Activated T-cell treated with anti-CD3 and anti-CD28 coated beads, Interleukin-2, amount 50 U/mL, for 24 hours (primary cell): Measurements from ENCODE around the gene PRKAG2.

Experiments used
- DNase-seq: peaks from one replicate; pipeline ENCODE4 v3.0.0-alpha.2; 2020
- H3K27ac Mint-ChIP-seq: 2 replicates; pipeline ENCODE4 v1.8.0; 2020; ENCODE audit warnings: mild to moderate bottlenecking, mixed read lengths
- H3K27me3 Mint-ChIP-seq: 2 replicates; pipeline ENCODE4 v1.8.0; 2020; ENCODE audit warnings: mixed read lengths
- H3K36me3 Mint-ChIP-seq: 2 replicates; pipeline ENCODE4 v1.8.0; 2020; ENCODE audit warnings: low read depth, mixed read lengths
- H3K4me1 Mint-ChIP-seq: 2 replicates; pipeline ENCODE4 v1.8.0; 2020; ENCODE audit warnings: low read depth, mixed read lengths
- H3K4me3 Mint-ChIP-seq: 2 replicates; pipeline ENCODE4 v1.8.0; 2020; ENCODE audit warnings: mild to moderate bottlenecking, moderate library complexity, mixed read lengths
- H3K9me3 Mint-ChIP-seq: 2 replicates; pipeline ENCODE4 v1.8.0; 2020; ENCODE audit warnings: mixed read lengths

Gene PRKAG2

DNA sequence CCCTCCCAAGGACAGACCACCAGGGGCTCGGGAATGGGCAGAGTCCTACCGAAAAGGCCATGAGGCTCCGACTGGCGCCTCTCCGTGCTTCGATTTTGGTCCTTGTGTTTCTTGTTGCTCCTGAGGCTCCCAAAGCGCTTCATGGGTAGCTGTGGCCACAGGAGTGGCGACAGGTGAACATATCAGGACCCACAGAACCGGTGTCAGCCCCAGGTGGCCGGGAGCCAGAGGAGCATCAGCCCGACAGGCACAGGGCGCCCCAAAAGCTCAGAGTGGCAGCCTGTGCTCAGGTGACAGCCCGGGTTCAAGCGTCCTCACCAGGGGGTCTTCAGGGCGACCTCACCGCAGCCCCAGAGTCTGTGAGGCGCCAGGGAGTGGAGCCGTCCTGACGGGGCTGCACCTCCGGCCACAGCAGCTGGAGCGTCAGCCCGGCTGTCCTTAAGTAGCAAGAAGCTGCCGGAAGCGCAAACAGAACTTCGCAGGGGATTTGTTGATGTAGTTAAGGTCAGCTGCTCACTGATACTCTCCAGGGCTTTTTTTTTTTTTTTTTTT is 141.0 kb downstream of the PRKAG2 start:
- H3K27me3 Mint-ChIP-seq = no peaks in the 10 kb centered on the region

DNA sequence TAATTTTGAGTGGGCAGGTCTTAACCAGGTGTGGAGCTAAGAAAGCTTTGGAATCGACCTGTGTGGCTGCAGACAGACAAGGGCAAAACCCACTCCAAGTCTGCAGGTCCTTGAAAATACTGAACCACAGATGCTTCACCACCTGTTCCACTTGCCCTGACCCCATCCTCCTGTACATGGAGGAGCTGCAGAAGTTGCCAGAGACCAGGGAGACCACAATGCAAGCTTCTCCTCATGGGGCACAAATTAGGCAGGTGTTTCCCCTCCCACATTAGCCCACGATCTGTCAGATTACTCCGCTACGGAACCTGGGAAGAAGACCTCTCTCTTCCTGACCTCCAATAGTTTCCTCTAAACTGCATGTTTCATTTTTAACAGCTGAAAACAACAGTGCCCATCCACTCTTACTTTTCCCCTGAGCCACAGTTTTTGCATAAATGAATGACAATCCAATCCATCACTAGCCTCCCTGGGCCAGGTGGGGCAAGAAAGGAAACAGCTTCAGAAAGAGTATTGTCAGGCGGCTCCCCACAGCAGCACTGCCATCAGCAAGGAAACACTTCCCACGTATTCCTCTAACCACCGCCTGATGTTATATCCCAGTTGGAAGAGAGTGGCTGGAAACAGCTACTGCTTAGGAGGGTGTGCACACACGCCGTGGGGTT is 141.6 kb downstream of the PRKAG2 start:
- peaks cover 1% of the 10 kb centered on the region for H3K36me3 Mint-ChIP-seq
- no peak overlapping the region for H3K27ac Mint-ChIP-seq

More for the DNA sequence above, 141.0 kb downstream of the PRKAG2 start:
- no peak for DNase-seq
- Mint-ChIP-seq H3K4me1 (peaks cover 12% of the 10 kb centered on the region), H3K27ac (no peak overlapping the region), H3K4me3 (no peak overlapping the region), H3K9me3 (no peaks in the 10 kb centered on the region), H3K36me3 (peaks cover 1% of the 10 kb centered on the region)

DNA sequence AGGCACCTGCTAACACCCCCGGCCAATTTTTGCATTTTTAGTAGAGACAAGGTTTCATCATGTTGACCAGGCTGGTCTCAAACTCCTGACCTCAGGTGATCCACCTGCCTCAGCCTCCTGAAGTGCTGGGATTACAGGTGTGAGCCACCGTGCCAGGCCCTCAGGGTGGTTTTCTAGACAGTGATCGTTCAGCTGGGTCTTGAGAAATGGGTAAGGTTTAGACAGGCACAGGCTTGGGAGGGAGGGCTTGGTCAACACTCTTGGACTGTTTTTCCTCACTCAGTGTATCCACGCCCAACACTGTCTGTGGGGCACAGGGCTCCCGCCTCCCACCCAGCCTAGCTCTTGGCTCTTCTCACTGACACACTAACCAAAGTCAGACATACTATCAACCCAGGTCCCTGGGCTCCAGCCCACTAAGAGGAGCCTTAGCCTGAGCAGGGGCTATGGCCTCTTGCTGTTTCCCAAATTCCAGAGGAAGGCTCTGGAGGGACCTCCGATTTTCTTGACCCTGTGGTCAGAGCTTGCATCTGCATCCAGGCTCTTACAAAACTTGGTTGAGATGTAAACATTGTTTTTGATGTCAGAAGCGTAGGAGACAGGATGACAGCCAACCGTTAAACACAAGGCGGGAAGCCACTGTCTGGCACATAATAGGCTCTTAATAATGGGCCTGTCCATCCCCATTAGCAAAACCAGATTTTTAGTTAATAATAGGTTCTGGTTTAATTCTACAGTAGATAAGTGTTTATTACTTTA is 143.9 kb downstream of the PRKAG2 start:
- Mint-ChIP-seq H3K27ac (no peak overlapping the region), H3K36me3 (no peaks in the 10 kb centered on the region), H3K4me3 (no peak overlapping the region), H3K4me1 (peaks cover 20% of the 10 kb centered on the region), H3K9me3 (no peaks in the 10 kb centered on the region), H3K27me3 (no peaks in the 10 kb centered on the region)
- DNase-seq = no peak

More for the DNA sequence above, 141.6 kb downstream of the PRKAG2 start:
- no peaks in the 10 kb centered on the region for H3K9me3 Mint-ChIP-seq
- H3K27me3 Mint-ChIP-seq = no peaks in the 10 kb centered on the region
- peaks cover 12% of the 10 kb centered on the region for H3K4me1 Mint-ChIP-seq
- no peak overlapping the region for H3K4me3 Mint-ChIP-seq
- DNase-seq = no peak

DNA sequence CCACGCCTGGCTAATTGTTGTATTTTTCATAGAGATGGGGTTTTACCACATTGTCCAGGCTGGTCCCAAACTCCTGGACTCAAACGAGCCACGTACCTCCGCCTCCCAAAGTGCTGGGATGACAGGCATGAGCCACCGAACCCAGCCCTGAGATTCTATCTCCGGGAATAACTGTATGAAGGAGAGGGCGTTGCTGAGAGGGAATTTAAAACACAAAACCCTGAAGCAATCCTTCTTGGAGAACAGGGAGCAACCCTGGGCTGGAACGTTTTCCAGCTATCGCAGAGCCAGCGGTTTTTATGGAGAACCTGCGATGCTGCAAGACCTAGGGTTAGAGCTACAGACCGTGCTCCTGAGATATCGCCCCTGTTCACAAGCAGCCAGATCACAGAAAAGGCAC is 144.6 kb downstream of the PRKAG2 start:
- Mint-ChIP-seq H3K9me3 (no peaks in the 10 kb centered on the region), H3K27ac (no peak overlapping the region), H3K36me3 (no peaks in the 10 kb centered on the region), H3K27me3 (no peaks in the 10 kb centered on the region), H3K4me1 (peaks cover 27% of the 10 kb centered on the region), H3K4me3 (no peak overlapping the region)
- no peak for DNase-seq

DNA sequence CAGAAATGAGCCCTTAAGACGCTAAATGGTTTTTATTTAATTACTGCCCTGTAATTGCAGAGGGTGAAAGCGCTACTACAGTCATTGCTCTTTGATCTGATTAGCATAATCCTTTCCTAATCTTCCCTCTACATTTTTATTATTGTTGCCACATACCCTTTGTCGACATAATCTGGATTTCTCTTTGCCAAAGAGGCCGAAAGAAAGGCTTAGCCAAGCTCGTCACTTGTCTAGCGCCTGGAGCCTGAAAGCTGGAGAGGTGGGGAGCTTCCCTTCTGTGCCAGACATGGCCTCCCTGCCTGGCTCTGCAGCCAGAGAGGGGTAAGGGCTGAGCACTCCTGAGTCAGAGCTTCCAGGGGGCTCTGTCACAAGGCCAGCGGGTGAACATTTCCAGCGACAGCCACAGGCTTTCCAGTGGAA is 145.9 kb downstream of the PRKAG2 start:
- Mint-ChIP-seq H3K9me3 (no peaks in the 10 kb centered on the region), H3K4me3 (no peak overlapping the region), H3K36me3 (no peaks in the 10 kb centered on the region), H3K27me3 (no peaks in the 10 kb centered on the region), H3K4me1 (peaks cover 34% of the 10 kb centered on the region), H3K27ac (no peak overlapping the region)
- no peak for DNase-seq

DNA sequence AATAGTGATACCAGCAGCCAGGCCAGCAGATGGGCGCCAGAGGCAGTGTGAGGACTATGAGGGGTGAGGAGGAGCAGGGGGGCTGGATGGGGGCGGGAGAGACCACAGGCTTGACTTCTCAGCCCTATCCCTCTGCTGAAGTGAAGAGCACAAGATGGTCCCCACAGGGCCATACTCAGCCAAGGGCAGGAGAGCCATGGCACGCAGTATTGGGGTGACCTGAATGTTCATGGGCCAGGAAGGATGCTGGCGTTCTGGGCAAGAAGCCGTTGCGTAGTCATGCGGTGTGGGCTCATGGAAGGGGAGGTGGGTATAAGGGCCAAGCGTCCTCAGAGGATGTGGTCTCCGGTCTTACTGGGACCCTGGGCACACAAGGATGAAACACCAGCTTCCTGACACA is 146.3 kb downstream of the PRKAG2 start:
- H3K27me3 Mint-ChIP-seq = no peaks in the 10 kb centered on the region
- no peak overlapping the region for H3K27ac Mint-ChIP-seq
- DNase-seq = no peak
- no peaks in the 10 kb centered on the region for H3K36me3 Mint-ChIP-seq
- H3K9me3 Mint-ChIP-seq = no peaks in the 10 kb centered on the region
- H3K4me1 Mint-ChIP-seq = peaks cover 35% of the 10 kb centered on the region
- H3K4me3 Mint-ChIP-seq = no peak overlapping the region

DNA sequence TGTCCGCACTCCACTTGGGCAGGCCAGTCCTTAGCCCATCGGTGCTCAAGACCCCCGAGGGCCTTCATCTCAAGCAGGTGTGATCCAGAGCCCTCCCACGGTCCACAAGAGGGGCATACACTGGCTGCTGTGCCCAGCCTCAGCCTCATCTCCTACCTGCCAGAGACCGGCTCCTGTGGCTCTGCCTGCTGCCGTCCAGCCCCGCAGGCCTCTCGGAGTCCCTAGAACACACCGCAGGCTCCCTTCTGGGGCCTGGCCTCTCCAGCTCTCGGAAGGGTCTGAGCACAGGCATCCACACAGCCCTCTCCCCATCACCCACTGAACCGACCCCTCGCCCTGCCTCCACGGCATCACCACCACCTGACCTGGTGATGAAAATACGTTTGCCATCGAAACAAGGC is 147.4 kb downstream of the PRKAG2 start:
- Mint-ChIP-seq H3K4me1 (peaks cover 31% of the 10 kb centered on the region), H3K27me3 (no peaks in the 10 kb centered on the region), H3K4me3 (no peak overlapping the region), H3K36me3 (no peaks in the 10 kb centered on the region), H3K27ac (no peak overlapping the region), H3K9me3 (no peaks in the 10 kb centered on the region)
- DNase-seq = no peak

DNA sequence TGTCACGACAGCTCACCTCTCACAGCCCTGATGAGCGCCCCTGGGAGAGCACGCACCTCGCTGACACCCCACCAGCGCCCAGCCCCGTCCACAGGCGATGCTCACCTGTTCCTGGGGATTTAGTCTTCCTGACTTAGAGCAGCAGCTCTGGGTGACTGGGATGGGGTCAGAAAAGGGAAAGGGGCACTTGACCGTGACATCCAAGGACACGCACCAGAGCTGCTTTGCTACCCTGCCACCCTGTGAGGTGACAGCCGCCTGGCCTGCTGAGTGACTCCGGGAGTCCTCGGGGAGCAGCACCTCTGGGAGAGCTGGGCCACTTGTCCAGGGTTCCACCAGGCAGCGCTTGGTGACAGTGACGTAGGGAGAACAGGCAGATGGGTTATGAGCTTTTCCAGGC is 148.2 kb downstream of the PRKAG2 start:
- H3K27ac Mint-ChIP-seq = peak overlapping the region; percentile 31
- H3K9me3 Mint-ChIP-seq = no peaks in the 10 kb centered on the region
- no peaks in the 10 kb centered on the region for H3K27me3 Mint-ChIP-seq
- no peak overlapping the region for H3K4me3 Mint-ChIP-seq
- peaks cover 28% of the 10 kb centered on the region for H3K4me1 Mint-ChIP-seq
- no peaks in the 10 kb centered on the region for H3K36me3 Mint-ChIP-seq
- DNase-seq = no peak

DNA sequence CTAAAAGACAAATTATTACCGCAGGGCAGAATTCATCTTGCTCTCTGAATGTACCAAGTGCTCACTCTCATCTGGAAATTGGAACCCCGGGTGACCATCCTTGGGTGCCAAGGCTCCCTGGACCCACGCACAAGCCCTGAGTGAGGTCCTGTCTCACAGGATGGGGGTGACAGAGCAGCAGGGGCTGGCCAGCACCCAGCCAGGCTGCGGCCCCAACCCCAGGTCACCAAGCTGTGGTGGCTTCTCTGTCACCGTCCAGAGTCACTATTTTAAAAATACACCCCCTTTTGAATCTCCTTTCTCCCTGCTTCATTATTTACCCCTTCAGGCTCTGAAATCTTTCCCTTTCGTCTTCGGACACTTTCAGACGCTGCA is 148.6 kb downstream of the PRKAG2 start:
- H3K4me1 Mint-ChIP-seq = peaks cover 28% of the 10 kb centered on the region
- H3K27ac Mint-ChIP-seq = peak overlapping the region; percentile 31
- no peaks in the 10 kb centered on the region for H3K9me3 Mint-ChIP-seq
- no peak for DNase-seq
- no peaks in the 10 kb centered on the region for H3K36me3 Mint-ChIP-seq
- no peaks in the 10 kb centered on the region for H3K27me3 Mint-ChIP-seq
- no peak overlapping the region for H3K4me3 Mint-ChIP-seq

DNA sequence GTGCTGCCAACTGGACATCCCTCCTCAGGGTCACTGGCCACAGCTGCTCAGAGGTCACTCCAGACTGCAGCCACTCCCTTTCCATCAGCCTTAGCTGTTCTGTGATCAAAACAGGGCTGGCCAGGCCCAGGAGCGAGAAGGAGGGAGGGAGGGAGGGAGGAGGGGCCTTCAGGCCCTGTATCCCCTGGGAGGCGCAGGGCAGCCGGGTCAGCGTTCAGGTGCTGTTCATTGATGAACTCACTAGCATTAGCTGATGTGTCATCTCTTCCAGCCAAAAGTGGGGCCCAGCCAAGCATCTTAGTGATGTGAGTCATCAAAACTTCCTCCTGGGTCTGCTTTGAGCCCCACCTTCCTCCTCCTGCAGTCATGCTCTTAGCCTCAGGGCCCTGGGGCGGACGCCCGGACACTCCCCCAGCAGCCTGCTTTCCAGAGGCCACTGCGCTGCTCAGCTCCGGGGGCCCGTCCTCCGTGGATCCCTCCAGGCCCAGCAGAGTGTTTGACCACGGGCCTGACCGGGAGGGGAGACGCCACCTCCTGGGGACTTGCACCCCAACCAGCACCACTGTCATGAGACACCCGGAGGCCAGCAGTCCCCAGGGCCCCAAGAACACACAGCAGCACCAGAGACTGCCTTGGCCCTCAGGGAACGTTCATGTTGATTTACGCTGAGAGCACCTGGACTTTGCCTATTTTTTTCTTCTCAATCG is 149.2 kb downstream of the PRKAG2 start:
- H3K4me3 Mint-ChIP-seq = no peak overlapping the region
- H3K9me3 Mint-ChIP-seq = no peaks in the 10 kb centered on the region
- no peaks in the 10 kb centered on the region for H3K36me3 Mint-ChIP-seq
- DNase-seq = peak; percentile 57
- peak overlapping the region; percentile 52 for H3K27ac Mint-ChIP-seq
- H3K27me3 Mint-ChIP-seq = no peaks in the 10 kb centered on the region
- peaks cover 28% of the 10 kb centered on the region for H3K4me1 Mint-ChIP-seq

DNA sequence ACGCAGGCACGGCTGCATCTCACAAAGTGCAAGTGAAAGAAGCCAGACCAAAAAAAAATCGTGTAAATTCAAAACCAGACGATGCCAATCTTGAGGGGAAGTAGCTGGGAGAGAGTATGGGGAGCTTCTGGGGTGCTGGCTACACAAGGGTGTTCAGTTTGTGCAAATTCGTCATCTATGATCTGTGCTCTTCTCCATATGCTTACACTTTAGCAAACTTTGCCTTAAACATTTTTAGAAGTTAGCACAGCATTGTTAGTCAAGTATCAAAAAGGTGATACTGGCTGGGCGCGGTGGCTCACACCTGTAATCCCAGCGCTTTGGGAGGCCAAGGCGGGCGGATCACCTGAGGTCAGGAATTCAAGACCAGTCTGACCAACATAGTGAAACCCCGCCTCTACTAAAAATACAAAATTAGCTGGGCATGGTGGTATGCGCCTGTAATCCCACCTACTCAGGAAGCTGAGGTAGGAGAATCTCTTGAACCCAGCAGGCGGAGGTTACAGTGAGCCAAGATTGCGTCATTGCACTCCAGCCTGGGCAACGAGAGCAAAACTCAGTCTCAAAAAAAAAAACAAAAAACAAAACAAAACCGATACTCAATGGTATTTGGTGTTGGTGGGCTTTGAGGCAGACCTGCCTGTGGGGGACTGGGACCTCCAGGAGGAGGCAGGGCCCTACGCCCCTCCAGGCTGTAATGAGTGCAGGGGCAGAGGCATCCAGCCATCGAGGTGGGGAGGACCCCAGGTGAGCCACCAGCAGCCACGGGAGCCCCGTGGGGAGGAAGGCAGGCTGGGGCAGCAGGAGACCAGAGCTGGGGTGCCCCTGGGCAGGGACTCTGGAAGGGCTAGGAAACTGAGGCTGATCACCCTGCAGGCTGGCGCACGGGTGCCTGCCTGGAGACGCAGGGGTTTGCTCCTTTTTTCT is 150.0 kb downstream of the PRKAG2 start:
- Mint-ChIP-seq H3K27ac (peak overlapping the region; percentile 70), H3K9me3 (no peaks in the 10 kb centered on the region), H3K36me3 (no peaks in the 10 kb centered on the region), H3K4me1 (peaks cover 28% of the 10 kb centered on the region), H3K27me3 (no peaks in the 10 kb centered on the region), H3K4me3 (no peak overlapping the region)
- DNase-seq = no peak

DNA sequence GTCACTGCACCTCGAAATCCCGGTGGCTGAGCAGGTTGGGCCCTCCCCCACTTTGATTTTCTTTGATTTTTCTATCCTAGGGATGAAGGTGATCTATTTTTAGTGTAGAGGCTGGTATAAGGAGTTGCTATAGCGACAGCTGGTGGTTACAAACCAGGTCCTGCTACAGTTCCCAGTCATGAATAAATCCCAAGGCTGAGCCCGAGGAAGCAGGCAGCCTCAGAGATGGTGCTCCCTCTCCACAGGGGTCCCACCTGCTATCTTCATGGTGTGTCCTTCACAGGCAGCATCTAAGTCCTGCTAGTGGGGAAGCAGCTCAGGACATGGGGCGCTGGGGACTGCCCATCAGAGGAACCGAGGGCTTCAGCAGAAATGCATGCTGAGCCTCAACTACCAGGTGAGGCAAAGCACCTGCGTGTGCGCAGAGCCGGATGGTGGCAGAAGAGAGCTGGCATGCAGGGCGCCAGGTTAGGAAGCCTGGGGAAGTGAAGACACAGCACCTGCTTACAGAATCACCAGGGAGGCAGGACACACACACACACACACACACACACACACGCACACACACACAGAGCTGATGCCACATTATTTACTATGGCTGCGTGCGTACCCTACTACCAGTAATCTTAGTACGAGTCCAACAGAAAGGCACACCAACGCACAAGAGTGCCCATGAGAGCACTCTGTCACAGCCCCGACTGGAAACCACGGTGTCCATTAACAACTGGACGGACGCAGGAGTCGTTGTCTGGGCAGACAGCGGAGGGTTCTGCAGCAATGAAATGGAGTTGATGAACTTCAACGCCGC is 150.9 kb downstream of the PRKAG2 start:
- Mint-ChIP-seq H3K9me3 (no peaks in the 10 kb centered on the region), H3K36me3 (no peaks in the 10 kb centered on the region), H3K27ac (peak overlapping the region; percentile 70), H3K4me1 (peaks cover 28% of the 10 kb centered on the region), H3K4me3 (no peak overlapping the region), H3K27me3 (no peaks in the 10 kb centered on the region)
- DNase-seq = no peak

DNA sequence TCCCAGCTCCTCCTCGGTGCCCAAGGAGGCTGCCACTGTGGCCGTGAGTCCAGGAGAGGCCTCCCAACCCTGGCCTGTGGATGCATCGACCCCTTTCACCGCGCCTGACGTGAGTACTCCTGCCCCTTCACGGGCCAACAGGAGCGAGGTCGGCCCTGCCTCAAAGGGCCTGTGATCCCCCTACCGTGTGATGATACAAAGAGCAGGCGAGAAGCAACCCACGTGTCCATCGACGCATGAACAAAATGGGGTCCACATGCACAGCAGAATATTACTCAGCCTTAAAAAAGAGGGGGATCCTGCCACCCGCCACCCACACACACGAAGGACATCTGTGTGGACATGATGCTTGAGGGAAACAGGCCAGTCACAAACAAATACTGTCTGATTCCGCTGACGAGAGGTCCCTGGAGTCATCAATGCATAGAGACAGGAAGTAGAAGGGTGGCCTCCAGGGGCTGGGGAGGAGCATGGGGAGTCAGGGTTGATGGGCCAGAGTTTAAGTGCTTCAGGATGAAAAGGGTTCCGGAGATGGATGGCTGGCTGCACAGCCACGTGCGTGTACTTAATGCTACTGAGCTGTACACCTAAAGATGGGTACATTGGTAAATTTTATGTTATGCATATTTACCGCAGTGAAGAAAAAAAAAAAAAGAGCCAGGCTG is 151.9 kb downstream of the PRKAG2 start:
- DNase-seq = no peak
- no peaks in the 10 kb centered on the region for H3K9me3 Mint-ChIP-seq
- no peaks in the 10 kb centered on the region for H3K36me3 Mint-ChIP-seq
- H3K4me1 Mint-ChIP-seq = peaks cover 28% of the 10 kb centered on the region
- H3K4me3 Mint-ChIP-seq = no peak overlapping the region
- H3K27ac Mint-ChIP-seq = no peak overlapping the region
- no peaks in the 10 kb centered on the region for H3K27me3 Mint-ChIP-seq
